GM21390 (cell line): ENCODE data around the gene CGB7.
A peak's percentile ranks its signal among the peaks of the same experiment; 100 is the strongest.
"Not testable (repeated sequence)": the region's sequence is repeated elsewhere in the genome, so short reads cannot be mapped to it uniquely, and the experiment has no call there.

ENCODE experiments used
- ATAC-seq: cut with Tn5 transposase; IDR thresholded peaks from one replicate; pipeline ENCODE4 v1.9.1; 2021; ENCODE audit not compliant: unreplicated experiment

The CGB7 gene

DNA sequence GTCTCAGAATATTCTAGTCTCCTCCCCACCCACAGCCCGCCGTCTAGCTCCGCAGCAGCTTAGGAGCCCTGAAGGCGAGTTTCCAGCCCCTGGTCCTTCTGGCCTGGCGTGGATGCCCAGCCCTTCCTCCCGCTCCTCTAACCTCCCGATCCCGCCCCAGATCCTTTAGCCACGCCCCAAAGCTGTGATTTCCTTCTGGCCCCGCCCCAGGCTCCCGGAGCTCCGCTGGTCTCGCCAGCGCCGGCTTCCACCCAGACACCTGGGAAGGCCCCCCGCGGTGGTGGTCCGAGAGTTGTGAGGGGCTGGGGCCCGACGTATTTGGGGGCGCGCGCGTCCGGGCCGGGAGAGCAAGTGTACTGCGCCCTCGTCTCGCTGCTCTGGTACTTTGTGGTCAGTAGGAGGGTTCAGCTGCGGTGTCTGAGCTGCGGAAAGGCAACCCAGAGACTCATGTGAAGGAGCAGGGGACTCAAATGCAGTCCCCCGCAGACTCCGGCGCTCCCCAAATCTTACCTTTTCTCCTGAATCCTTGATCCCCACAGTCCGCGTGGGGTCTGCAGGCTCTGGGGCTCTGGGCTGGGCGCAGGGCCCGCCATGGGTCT is at the start of gene CGB7:
Gene CGB7 (minus strand): TSS at position 114 of the 599 bp plus-strand sequence. CDS start 2,374 bp downstream, outside the sequence.
- no peak for ATAC-seq

DNA sequence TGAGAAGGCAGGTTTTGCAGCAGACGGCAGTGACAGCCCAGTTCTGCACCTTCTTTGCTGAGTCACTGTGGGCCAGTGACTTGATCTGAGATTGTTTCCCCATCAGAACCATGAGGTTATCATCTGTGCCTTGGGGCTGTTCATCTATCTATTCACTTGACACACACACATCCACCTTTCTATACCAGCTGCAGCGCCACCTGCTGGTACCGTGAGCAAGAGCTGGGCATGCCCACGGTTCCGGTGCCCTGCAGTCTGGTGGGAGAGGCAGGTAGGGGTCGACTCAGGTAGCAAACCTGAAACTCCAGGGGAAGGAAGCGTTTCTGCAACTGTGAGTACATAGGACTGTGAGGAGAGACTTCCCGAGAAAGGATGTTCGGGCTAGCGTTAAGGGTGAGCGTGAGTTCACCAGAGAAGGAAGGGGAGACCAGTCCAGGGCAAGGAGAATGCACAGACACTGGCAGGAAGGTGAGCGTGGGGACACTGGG is 49.1 kb upstream of the CGB7 start:
- no peak for ATAC-seq

- no peak for ATAC-seq
Measured at GRCh38 chr19:49104229-49104864, 46.8 kb upstream of the CGB7 start.

- ATAC-seq: no peak
Measured at GRCh38 chr19:49103331-49104085, 46.0 kb upstream of the CGB7 start.

DNA sequence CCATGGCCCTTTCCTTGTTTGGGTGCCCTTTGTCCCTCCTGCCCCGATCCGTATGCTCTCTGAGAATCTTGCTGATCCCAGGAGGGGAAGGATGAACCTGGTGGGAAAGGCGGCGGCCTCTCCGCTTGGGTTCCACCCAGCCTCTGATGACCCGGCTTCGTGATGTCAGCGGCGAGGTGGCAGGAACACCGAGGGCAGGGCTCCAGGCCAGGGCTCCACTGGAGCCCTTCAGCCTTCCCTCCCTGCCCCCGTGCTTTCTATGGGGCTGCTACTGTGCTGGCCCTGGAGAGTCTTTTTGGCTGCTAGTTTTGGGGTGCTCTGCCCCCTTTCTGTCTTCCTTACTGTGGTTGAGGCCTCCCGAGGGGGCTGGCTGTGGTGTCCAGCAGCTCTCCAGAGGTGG is 44.8 kb upstream of the CGB7 start:
- ATAC-seq: no peak

GRCh38 chr19:49101160-49101559 is 43.6 kb upstream of the CGB7 start:
- ATAC-seq: no peak

- ATAC-seq: no peak
Measured at GRCh38 chr19:49098795-49099194, 41.2 kb upstream of the CGB7 start.

DNA sequence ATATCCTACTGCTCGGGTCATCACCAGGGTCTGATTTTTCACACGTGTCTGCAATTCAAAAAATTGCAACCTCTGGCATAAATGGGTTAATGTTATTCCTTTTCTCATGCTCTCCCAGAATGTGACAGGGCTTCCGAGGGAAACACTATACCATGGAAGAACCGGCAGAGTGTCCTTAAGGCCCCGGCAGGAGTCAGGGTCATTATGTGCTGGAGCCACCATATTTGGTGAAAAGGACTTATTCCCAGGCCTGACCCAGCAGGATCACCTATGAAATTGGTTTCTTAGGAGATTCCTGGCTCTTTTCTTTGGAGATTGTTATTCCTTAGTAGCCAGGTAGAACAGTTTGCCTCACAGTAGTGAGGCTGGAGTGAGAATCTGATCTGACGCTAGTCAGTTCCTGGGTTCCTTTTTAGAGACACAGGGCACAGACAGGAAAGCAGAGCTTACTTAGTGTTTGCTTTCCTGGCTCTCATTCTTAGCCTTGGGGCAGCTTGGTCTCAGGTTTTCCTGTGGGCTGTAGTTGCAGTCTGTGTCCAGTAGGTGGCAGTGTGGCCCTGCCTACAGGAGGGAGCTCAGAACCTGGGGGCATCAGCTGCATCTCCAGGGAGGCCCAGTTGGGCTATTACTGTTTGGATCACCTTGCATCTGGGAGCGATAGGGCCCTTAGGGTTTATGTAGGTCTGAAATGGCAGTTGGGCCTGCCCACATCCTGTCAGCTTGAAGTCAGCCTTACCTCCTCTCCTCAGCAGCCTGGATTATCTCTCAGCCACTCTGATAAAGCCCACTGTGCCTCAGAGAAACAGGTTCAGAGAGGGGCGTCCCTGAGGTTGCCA is 40.1 kb upstream of the CGB7 start:
- ATAC-seq: no peak

DNA sequence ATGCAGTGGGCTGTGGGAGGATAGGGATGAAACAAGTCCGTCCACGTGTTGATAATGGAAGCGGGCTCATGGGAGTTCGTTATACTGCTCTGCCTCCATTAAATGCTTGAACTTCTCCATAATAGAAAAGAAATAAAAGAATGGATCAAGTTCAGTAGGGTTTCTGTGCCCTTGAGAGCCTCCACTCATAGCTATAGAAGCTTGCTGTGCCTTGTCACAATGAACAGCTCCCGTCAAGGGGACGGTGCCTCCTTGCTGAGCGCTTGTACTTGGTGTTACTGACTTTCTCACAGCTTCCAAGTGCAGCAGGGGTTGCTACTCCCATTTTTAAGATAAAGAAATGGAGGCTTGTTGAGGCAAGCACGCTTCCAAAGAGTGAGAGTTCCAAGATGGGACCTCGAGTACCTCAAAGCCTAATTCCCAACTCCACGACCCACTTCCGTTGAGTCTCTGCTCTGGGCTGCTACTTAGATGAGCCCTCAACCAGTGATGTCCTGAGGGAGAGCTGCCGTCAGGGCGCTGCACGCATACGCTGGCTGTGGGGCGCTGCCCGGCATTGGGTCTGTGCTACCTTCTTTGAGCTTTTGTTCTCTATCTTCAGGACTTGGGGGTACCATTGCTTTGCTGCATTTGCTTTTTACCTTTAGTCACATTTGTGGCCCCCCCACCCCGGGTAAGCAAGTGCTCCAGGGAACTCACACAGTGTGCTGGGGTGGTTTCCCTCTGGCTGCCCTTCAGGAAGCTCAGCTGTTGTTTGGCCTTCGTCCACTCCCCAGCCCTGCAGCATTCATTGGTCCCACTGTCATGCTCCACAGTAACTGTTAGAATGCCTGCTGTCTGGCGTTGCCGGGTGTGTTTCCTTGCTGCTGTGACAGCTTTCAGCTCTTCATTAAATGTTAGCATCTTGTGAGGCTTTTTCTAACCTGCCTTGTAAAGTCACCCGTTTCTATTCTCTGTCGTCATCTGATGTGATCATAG is 37.2 kb upstream of the CGB7 start:
- ATAC-seq: no peak

DNA sequence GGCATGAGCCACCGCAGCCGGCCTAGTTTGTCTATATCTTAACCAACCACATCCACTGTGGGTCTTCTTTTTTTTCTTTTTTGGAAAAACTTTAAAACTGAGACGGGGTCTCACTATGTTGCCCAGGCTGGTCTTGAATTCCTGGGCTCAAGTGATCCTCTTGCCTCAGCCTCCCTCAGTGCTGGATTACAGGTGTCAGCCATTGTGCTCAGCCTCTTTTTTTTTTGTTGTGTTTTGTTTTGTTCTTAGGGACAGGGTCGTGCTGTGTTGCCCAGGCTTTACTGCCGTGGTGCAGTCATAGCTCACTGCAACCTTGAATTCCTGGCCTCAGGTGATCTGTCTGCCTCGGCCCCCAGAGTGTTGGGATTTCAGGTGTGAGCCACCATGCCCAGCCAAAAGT is 35.1 kb upstream of the CGB7 start:
- no peak for ATAC-seq

GRCh38 chr19:49091391-49092038 is 34.0 kb upstream of the CGB7 start:
- no peak for ATAC-seq

GRCh38 chr19:49086296-49086695 is 28.7 kb upstream of the CGB7 start:
- no peak for ATAC-seq

- no peak for ATAC-seq
Measured at GRCh38 chr19:49085868-49086232, 28.3 kb upstream of the CGB7 start.

DNA sequence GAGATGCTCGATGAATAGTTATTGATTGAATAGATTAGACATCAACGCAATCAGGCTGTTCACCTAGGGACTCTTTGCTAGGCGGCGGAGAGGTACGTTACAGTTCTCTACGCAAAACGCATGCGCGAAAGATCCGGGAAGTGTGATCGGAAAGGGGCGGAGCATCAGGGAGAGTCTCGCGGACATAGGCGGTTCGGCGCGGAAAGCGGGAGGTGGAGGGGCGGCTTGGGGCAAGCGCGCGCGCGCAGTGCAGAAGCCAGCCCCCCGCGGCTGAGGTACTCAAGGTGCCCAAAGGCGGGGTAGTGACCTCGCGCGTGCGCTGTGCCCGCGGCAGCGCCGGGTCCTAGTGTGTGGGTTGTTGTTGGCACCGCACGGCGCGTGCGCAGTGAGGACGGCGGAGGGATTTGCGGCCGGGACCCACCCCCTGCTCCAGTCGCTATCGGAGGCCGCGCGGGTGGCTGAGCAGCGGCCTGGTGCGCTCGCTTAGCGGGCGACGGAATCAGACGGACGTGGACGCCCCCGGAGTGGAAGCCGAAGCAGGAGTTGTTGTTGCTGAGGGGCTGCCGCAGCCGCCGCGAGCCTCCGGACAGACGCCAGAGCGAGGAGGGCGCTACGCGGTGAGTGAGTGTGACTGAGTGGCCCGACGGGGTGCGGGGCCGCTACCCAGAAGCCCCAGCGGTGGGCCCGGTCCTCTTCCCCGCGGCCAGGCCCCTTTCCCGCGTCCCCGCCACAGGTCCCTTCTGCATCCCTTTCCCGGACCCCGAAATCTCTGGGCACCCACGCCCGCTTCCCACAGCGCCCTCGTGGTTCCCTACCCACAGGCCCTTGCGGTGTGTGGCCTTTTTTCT is 27.7 kb upstream of the CGB7 start, which contains the start of gene SNRNP70:
Gene SNRNP70 (plus strand): TSS at position 432 of the 848 bp plus-strand sequence. CDS start 964 bp downstream, outside the sequence.
- peak; percentile 76 for ATAC-seq

DNA sequence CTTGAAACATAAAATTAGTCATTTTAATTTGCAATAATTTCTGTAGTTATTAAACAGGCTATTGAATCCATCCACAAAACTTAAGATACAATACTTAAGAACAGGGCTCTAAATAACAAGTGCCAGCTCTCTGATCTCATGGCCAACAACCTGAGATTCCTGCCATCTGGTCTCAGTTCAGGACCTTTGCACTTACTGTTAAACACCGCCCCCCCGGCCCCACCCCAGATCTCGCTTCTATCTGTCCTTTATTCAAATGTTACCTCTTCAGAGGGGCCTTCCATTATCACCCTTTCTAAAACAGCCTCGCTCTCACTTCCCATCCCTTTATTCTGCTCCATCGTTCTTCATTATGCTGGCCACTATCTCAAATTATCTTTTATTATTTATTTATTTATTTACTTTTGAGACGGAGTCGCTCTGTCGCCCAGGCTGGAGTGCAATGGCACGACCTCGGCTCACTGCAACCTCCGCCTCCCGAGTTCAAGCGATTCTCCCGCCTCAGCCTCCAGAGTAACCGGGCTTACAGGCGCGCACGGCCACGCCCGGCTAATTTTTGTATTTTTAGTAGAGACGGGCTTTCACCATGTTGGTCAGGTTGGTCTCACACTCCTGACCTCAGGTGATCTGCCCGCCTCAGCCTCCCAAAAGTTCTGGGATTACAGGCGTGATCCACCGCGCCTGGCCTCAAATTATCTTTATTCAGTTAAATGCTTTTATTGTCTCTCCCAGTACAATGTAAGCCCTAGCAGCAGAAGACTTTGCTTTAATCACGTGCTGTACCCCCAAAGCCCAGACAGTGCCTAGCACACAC is 26.9 kb upstream of the CGB7 start:
- ATAC-seq: no peak

- no peak for ATAC-seq
Measured at GRCh38 chr19:49081273-49081672, 23.7 kb upstream of the CGB7 start.

- ATAC-seq: no peak
Measured at GRCh38 chr19:49080392-49080791, 22.8 kb upstream of the CGB7 start.

DNA sequence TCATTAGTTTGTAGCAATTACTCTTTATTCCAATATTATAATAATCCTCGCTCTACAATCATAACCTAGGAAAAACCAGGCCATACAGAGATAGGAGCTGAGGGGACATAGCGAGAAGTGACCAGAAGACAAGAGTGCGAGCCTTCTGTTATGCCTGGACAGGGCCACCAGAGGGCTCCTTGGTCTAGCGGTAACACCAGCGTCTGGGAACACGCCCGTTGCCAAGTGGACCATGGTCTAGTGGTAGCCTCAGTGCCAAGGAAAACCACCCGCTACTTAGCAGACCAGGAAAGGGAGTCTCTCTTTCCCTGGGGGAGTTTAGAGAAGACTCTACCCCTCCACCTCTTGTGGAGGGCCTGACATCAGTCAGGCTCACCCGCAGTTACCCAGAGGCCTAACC is 17.3 kb upstream of the CGB7 start:
- not testable (repeated sequence) for ATAC-seq
